SHP77 treated with DMSO at 0.1 percent for 48 hours (cell line): ENCODE results near the gene DOCK3.
"Not testable (repeated sequence)": the region's sequence is repeated elsewhere in the genome, so short reads cannot be mapped to it uniquely, and the experiment has no call there.

Source experiments
- DNase-seq: peaks from one replicate; lab custom pipeline; 2025; lab: John Stamatoyannopoulos, UW

DOCK3 gene

DNA sequence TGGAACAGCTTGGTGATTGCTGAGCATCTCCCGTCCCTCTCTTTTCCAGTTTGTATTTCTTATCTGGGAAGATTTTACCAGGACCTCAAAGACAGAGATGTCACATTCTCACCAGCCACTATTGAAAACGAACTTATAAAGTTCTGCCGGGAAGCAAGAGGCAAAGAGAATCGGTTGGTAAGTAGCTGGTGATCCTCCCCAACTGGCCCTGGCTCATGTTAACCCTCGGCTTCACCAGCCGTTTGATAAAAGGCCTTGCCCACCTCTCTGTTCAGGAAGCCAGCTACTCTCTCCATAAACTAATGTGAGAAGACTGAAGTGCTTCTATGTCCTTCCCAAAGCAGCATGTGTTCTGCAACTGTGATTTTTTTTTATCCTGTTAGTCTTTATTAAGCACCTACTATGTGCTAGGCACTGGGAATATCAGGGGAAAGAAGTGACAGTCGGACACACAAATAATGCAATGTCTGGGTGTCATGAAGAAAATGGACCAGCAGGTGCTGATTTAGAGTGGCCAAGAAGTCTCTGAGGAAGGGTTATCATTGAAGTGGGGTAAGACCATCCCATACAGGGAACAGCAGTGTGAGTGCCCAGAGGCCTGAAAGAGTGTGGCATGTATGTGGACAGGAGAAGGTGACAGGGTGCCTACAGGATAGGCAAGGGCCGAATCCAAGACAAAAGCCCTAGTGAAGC, 711.6 kb downstream of the DOCK3 start:
- DNase-seq = no peak

DNA sequence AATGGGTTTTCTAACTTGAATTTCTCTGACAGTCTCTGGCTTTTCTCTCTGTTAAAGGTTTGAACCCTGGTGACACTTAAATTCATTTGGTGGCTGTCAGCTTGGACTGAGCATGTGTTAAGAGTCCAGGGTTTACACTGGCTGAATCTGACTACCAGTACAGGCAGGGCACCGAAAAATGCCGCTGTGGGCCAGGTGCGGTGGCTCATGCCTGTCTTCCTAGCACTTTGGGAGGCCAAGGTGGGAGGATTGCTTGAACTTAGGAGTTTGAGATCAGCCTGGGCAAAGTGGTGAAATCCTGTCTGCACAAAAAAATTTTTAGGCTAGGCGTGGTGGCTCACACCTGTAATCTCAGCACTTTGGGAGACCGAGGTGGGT, 712.1 kb downstream of the DOCK3 start:
- DNase-seq = no peak

DNA sequence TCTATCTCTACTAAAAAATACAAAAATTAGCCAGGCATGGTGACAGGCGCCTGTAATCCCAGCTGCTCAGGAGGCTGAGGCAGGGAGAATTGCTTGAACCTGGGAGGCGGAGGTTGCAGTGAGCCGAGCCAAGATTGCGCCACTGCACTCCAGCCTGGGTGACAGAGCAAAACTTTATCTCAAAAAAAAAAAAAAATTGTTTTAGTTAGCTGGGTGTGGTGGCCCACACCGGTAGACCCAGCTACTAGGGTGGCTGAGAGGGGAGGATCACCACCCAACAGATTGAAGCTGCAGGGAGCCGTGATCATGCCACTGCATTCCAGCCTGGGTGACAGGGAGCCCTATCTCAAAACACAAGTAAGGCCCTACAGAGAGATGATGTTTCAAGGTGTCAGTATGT, 712.6 kb downstream of the DOCK3 start:
- DNase-seq = not testable (repeated sequence)

DNA sequence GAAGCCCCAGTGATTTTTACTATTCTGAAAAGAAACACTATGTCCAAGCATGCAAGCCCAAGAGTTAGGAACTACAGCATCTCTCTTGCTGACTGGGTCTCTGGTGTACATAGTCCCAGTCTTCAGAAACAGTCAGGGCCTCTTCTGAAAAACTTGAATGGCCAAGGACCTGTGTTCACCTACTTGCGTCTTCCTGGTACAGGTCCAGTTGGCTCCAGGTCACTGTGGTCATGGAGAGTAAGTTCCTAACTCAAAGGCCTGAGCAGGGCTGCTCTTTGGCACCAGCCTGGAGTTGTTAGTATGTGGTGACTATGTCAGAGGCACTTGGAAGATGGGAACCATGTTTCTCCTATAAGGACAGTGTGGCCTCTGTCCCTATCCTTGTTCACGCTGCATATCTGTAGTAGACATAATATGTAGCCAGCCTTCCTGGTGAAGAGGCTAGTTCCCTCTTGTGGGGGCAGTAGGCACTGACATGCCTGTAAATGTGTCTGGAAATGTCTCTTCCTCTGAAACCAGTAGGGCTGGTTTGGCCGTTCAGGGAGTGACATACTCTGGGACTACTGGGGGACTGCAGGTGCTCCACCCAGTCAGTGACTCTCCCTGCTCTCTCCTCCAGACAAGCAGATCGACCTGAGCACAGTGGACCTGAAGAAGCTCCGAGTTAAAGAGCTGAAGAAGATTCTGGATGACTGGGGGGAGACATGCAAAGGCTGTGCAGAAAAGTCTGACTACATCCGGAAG, 713.7 kb downstream of the DOCK3 start:
- DNase-seq = no peak

DNA sequence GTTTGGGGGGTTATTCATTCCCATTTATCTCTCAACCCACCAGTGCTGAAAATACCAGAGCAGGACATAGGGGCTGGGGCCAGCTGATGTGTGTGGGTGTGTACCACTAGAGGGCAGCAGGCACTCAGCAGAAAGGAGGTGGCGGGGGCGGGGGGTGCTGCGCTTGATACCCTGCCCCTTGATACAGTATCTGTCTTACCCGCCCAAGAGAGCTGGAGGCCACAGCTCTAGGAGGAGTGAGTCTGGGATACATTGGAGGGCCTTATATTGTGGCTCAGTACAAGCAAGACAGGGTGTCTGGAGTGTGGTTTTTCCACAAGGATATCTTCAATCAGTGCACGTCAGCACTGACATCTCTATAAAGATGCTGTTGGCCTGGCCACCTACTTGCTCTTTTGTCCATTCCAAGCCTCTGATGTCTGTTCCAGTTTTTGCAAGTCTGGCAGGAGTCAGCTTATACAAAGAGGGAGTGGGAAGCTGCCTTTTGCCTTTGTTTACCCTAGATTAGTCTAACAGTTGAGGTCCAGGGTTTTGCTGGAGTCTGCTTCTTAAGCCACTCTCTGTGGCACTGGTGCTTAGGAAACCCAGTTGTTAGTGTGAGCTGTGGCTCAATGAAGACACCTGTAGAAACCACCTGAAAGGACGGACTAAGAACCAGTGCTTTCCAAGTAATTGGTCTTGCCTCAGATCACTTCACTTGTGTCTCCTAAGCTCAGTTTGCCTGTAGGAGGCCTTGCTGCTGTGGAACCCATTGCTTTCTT, 714.9 kb downstream of the DOCK3 start:
- DNase-seq = no peak

DNA sequence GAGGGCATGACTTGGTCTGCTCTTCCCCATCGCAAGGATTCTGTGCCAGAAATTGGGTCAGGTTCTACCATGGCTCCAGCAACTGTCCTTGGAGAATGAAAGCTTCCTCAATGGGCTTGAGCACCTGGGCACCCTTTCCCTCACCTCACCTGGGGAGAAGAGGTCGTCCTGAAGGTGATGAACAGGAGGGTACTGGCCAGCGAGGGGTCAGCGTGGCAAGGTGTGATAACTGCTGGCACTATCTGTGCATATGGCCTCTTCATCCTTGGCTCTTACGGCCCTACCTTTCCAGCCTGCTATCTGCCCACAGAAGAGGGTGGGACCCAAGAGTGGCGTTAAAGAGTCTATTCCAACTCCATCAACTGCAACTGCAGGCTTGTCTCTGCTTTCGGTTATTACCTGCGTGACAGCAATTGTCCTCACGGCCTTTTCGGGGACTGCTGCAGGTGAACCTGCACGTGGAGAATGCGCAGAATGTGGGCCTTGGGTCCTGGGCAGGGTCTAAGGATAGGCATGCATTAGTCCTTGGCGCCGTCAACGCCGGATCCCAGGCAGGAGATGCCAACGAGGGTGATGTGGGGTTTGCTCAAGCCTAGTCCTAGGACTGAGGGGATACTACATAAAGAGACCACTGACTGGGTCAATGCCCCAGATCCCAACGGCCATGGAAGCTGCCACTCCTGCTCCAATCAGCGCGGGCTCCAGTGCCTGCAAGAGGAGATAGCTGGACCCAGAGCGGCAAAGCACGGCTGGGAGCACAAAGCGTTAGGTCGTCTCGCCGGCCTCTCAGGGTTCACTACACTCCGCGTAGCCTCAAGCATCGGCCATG, 715.7 kb downstream of the DOCK3 start:
- DNase-seq = no peak

DNA sequence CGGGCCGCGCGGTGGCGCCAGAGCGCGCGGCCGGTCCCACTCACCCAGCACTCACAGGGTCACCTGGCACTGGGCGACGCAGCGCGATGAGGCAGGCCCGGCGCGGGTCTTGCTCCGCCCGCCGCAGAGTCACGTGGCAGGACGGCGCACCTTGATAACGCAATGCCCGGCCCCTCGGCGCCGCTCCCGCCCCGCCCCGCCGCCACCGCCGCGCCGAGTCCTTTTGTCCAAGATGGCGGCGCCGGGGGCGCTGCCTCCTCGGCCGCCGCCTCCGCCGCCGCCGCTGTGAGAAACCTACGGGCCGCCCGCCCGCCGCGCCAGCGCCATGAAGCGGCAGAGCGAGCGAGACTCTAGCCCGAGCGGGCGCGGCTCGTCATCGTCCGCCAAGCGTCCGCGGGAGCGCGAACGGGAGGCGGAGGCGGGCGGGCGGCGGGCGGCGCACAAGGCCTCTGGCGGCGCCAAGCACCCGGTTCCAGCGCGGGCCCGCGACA, 716.4 kb downstream of the DOCK3 start, which contains the start of gene RBM15B:
Gene RBM15B (plus strand): TSS at position 211 of the 491 bp plus-strand sequence. CDS start 115 bp downstream, at position 326.
- peak; percentile 76 for DNase-seq

DNA sequence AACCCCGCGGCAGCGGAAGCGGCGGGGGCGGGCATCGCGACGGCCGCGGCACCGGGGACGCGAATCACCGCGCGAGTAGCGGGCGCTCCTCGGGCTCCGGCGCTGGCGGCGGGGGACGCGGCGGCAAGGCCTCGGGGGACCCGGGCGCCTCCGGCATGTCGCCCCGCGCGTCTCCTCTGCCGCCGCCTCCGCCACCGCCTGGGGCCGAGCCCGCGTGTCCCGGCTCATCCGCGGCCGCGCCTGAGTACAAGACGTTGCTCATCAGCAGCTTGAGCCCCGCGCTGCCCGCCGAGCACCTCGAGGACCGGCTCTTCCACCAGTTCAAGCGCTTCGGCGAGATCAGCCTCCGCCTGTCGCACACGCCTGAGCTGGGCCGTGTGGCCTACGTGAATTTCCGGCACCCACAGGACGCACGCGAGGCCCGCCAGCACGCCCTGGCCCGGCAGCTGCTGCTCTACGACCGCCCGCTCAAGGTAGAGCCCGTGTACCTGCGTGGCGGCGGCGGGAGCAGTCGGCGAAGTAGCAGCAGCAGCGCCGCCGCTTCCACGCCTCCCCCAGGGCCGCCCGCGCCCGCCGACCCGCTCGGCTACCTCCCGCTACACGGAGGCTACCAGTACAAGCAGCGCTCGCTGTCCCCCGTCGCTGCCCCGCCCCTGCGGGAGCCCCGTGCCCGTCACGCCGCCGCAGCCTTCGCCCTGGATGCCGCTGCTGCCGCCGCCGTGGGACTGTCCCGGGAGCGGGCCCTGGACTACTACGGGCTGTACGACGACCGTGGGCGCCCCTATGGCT, 717.0 kb downstream of the DOCK3 start:
- DNase-seq = no peak

DNA sequence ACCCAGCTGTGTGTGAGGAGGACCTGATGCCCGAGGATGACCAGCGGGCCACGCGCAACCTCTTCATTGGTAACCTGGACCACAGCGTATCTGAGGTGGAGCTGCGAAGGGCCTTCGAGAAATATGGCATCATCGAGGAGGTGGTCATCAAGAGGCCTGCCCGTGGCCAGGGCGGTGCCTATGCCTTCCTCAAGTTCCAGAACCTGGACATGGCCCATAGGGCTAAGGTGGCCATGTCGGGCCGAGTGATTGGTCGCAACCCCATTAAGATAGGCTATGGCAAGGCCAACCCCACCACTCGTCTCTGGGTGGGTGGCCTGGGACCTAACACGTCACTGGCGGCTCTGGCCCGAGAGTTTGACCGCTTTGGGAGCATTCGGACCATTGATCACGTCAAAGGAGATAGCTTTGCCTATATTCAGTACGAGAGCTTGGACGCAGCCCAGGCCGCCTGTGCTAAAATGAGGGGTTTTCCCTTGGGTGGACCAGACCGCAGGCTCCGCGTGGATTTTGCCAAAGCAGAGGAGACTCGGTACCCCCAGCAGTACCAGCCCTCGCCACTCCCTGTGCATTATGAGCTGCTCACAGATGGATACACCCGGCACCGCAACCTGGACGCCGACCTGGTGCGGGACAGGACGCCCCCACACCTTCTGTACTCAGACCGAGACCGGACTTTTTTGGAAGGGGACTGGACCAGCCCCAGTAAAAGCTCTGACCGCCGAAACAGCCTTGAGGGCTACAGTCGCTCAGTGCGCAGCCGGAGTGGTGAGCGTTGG, 717.8 kb downstream of the DOCK3 start:
- DNase-seq = no peak

DNA sequence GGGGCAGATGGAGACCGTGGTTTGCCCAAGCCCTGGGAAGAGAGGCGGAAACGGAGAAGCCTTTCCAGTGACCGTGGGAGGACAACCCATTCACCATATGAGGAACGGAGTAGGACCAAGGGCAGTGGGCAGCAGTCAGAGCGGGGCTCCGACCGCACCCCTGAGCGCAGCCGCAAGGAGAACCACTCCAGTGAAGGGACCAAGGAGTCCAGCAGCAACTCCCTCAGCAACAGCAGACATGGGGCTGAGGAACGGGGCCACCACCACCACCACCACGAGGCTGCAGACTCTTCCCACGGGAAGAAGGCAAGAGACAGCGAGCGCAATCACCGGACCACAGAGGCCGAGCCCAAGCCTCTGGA, 718.4 kb downstream of the DOCK3 start:
- no peak for DNase-seq

DNA sequence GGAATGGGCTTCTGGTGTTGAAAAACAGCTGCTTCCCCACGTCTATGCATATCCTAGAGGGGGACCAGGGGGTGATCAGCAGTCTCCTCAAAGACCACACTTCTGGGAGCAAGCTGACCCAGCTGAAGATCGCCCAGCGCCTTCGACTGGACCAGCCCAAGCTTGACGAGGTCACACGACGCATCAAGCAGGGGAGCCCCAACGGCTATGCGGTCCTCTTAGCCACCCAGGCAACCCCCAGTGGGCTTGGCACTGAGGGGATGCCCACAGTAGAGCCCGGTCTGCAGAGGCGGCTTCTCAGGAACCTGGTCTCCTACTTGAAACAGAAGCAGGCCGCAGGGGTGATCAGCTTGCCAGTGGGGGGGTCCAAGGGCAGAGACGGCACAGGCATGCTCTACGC, 718.8 kb downstream of the DOCK3 start:
- no peak for DNase-seq

DNA sequence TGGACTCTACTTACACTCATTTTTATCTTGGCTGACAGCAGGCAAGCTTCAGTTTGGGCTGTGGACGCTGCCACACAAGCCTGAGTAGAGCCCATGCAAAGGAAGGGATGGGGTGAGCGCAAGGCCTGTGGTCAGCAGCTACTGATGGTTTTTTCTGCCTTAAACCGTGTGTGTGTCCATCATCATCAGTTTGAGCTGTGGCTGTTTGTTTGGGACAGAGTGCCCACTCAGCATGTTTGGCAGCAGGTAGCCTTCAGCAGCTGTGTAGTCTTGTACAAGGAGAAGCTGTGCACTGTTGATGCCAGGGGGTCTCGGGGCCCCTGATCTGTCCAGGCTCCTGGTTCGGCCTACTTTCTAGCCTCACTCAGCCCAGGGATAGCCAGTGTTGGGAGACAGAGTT, 719.8 kb downstream of the DOCK3 start:
- no peak for DNase-seq

DNA sequence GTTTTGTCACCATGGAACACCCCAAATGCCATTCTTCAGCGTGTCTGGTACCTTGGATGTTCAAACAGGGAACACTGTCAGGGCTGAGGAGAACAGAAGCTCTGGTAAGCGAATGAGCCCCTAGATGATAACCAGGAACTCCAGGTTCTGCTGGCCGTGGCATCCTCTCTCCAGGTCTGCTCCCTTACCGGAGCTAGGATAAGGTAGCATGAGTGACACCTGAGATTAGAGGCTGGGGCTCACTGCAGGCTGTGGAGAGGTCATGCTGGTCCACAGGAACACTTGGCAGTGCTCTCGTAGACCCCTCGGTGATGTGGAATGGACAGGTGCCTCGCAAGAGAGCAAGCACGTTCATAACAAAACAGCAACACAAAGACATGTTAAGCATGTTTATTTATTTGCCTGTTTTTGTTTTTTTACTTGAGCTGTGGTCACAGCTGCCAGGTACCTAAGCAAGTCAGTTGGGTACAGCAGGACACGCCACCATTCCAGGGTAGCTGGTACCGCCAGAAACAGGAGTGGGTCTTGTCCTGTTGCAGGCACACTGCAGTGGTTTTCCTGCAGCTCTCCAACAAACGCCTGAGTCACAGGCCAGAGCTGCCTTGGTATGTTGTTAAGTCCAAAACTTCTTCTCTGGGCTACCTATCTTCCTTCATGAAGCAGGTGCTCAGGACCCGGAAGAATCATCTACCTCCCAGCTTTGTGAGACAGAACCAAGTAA, 720.9 kb downstream of the DOCK3 start:
- DNase-seq = no peak

DNA sequence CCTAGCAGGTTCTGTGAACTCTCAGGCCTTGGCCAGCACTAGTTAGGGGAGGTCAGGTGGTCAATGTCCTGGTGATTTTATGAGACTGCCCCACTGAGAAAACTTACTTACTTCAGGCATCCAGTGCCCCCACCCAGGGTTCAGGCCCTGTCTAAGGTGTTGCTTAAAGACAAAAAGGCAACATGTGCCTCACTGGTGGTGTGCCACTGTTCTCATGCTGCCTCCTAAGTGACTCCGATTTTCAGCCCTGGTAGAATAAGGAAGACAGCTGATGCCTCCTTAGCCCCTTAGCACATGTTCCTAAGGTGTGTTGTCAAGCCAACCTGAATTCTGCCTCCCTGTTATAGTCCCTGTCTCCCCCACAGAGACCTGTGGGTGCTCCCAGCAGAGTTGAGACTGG, 721.7 kb downstream of the DOCK3 start:
- DNase-seq = no peak

DNA sequence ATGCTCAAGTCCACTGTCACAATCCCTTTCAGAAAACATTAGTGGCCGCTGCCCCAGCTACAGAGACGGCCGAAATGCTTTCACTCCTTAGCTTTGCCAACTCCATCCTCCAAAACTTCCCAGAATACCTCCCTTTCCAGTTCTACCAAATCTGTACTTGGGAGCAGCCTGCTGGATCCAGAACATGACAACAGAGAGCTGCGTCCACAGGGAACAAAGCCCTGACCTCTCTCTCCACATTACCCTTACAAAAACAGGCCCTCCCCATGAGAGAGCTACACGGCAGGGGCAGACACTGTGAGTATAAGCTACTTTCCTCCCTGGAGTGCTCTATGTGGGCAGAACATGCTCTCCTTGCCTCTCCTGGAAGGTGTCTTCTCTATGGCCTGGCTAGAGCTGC, 722.7 kb downstream of the DOCK3 start:
- no peak for DNase-seq

DNA sequence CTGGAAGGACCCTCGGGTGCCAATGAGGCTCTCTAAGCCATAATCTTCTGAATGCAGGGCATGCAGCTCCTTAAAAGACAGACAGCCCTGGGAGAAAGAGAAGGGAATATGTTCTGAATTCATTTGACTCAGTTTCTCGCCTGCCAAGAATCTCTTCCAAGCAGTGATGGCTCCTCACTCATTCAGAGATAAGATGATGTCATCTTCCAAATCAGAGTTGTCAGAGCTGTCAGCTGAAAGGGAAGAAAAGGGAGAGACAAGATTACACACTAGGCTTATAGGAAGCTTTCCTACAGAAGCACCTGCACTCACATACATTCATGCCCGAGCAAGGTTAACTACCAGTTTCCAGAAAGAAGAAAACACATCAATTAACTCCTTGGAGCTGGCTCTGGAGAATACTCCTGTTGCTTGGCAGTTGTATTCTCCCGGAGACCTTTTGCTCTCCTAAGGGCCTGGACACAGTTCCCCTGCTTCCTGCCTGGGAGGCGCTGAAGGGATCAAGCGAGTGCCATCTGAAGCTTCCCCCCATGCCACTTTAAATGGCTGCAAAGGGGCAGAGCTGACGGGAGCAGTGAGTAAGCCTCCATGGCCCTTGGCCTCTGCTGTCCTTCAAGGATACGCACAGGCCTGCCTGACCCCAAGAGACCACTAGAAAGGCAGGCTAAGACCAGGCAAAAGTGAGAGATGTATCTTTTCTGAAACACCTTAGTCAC, 724.0 kb downstream of the DOCK3 start:
- no peak for DNase-seq

DNA sequence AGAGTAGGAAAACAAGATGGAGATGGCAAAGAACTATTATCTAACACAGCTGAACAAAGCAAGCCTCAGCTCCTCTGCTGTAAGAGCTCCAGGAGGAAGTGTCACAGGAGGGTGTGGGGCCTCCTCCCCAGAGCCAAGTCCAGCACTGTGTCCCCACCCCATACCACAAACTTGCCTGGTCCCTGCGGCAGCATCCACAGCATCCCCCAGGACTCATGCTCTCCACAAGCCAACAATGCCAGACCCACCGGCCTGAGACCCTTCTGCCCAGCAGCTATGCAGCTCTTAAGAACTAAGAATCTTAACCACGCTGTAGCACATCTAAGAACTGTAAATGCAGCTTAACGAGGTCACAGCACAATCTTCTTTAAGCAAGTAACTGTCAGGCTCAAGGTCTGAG, 725.4 kb downstream of the DOCK3 start:
- DNase-seq = no peak

DNA sequence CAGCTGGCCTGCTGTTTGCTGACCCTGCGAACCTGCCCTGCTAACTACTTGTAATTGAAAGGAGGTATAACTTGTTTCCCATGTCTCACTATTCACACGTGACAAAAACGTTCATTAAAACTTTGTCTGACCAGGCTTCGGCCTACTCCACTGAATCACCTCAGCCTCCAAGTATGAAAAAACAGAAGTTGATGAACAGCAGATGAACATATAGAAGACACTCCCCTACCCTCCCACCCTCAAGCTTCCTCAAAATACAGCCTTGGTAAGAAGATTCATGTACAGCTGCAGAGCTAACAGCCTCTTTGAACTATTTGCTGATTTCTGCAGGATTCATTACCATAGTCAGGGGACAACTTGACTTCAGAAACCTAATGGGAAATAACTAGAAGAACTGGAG, 727.0 kb downstream of the DOCK3 start:
- DNase-seq = no peak

DNA sequence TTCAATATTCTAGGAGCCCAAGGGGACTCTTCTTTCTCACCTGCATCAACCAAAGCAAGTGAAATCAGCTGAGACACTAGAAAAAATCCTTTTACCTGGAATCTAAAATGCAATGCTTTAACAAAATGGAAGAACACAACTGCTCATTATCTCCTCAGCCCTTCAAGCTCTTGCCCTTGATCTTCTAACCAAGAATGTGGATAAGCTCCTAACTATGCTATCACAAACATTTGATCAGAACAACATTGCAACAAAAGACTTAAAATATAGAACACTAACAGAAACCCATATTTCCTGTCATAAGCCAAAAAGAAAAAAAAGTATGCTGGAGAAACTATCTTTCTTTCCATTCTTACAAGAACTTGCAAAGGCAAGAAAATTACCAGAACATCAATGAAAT, 728.9 kb downstream of the DOCK3 start:
- DNase-seq = no peak
